Measurements from ENCODE around the gene SH3BP4.
A peak's percentile ranks its signal among the peaks of the same experiment; 100 is the strongest.

The SH3BP4 gene

GRCh38 chr2:234957834-234958135, 6.0 kb downstream of the SH3BP4 start:
- Histone ChIP-seq H3K4me3 (no peak overlapping the region), H3K27ac (no peak overlapping the region)
- DNase-seq (ENCODE audit: low spot score): peak; percentile 66
- TF ChIP-seq CTCF (IDR thresholded peaks at IDR 0.05): no peak

GRCh38 chr2:234958311-234958710, 6.5 kb downstream of the SH3BP4 start:
- no peak for TF ChIP-seq CTCF (IDR thresholded peaks at IDR 0.05)
- Histone ChIP-seq H3K4me3 (no peak overlapping the region), H3K27ac (no peak overlapping the region)
- DNase-seq (ENCODE audit: low spot score): no peak

GRCh38 chr2:234958746-234959395, 7.1 kb downstream of the SH3BP4 start:
- H3K27ac ChIP-seq: no peak overlapping the region
- peak; percentile 58 for DNase-seq (ENCODE audit: low spot score)
- no peak overlapping the region for H3K4me3 ChIP-seq
- TF ChIP-seq CTCF (IDR thresholded peaks at IDR 0.05): no peak

- DNase-seq (ENCODE audit: low spot score): peak; percentile 35
- H3K27ac ChIP-seq: no peak overlapping the region
- TF ChIP-seq CTCF (IDR thresholded peaks at IDR 0.05): no peak
- H3K4me3 ChIP-seq: no peak overlapping the region
Observed at GRCh38 chr2:234960175-234961088, 8.6 kb downstream of the SH3BP4 start.

- Histone ChIP-seq H3K4me3 (no peak overlapping the region), H3K27ac (no peak overlapping the region)
- DNase-seq (ENCODE audit: low spot score): peak; percentile 19
- no peak for TF ChIP-seq CTCF (IDR thresholded peaks at IDR 0.05)
Observed at GRCh38 chr2:234961784-234962183, 10.0 kb downstream of the SH3BP4 start.

- Histone ChIP-seq H3K27ac (no peak overlapping the region), H3K4me3 (no peak overlapping the region)
- no peak for TF ChIP-seq CTCF (IDR thresholded peaks at IDR 0.05)
- no peak for DNase-seq (ENCODE audit: low spot score)
Observed at GRCh38 chr2:234963773-234964615, 12.2 kb downstream of the SH3BP4 start.

Measured in coronary artery (tissue), 2 donors.